ENCODE measurements around the gene GAN. TPM values are rescaled to one million over a fixed set of nuclear protein-coding genes. Genes with fewer than 3 reads are reported as not detected.

Gene GAN
- total and polyA plus RNA-seq, 5 experiments from 2014 or later = 2.1 to 12.0 (median 2.5) TPM

- Mint-ChIP-seq H3K36me3 (peaks cover 4 to 83% (median 17%) of the 10 kb centered on the region in 3 donors), H3K4me1 (peaks cover 0 to 5% (median 0%) of the 10 kb centered on the region in 4 donors), H3K9me3 (no peaks in the 10 kb centered on the region), H3K4me3 (no peak overlapping the region), H3K27me3 (no peaks in the 10 kb centered on the region), H3K27ac (no peak overlapping the region)
- DNase-seq (no peak), ATAC-seq (no peak)
- POLR2A ChIA-PET = no interaction called here
These were observed 53.1 kb downstream of the GAN start for GRCh38 chr16:81367821-81368220.

GRCh38 chr16:81369888-81370504 is 55.2 kb downstream of the GAN start:
- H3K27ac Mint-ChIP-seq = peak overlapping the region in 1 of 10 donors; percentile 15
- H3K9me3 Mint-ChIP-seq = no peaks in the 10 kb centered on the region
- no peaks in the 10 kb centered on the region for H3K27me3 Mint-ChIP-seq
- no peak for DNase-seq
- peaks cover 4 to 78% (median 13%) of the 10 kb centered on the region in 3 donors for H3K36me3 Mint-ChIP-seq
- ATAC-seq = no peak
- POLR2A ChIA-PET = no interaction called here
- no peak overlapping the region for H3K4me3 Mint-ChIP-seq
- peaks cover 3 to 10% (median 6%) of the 10 kb centered on the region in 4 donors for H3K4me1 Mint-ChIP-seq

- peaks cover 3 to 10% (median 6%) of the 10 kb centered on the region in 4 donors for H3K4me1 Mint-ChIP-seq
- no peak for ATAC-seq
- no peaks in the 10 kb centered on the region for H3K27me3 Mint-ChIP-seq
- H3K9me3 Mint-ChIP-seq = no peaks in the 10 kb centered on the region
- POLR2A ChIA-PET = no interaction called here
- H3K36me3 Mint-ChIP-seq = peaks cover 4 to 78% (median 13%) of the 10 kb centered on the region in 3 donors
- no peak overlapping the region for H3K4me3 Mint-ChIP-seq
- no peak for DNase-seq
- H3K27ac Mint-ChIP-seq = no peak overlapping the region
These were observed 56.3 kb downstream of the GAN start for GRCh38 chr16:81371106-81371505.

- ATAC-seq = no peak
- H3K4me1 Mint-ChIP-seq = peaks cover 3 to 13% (median 7%) of the 10 kb centered on the region in 4 donors
- no peak for DNase-seq
- no peak overlapping the region for H3K4me3 Mint-ChIP-seq
- peak overlapping the region in 3 of 10 donors; percentile 4 to 17 (median 7) for H3K27ac Mint-ChIP-seq
- peaks cover 4 to 83% (median 10%) of the 10 kb centered on the region in 3 donors for H3K36me3 Mint-ChIP-seq
- POLR2A ChIA-PET = no interaction called here
- H3K9me3 Mint-ChIP-seq = no peaks in the 10 kb centered on the region
- no peaks in the 10 kb centered on the region for H3K27me3 Mint-ChIP-seq
These were observed 59.8 kb downstream of the GAN start for GRCh38 chr16:81374550-81374949.

- Mint-ChIP-seq H3K4me3 (no peak overlapping the region), H3K27ac (peak overlapping the region in 1 of 10 donors; percentile 54), H3K9me3 (no peaks in the 10 kb centered on the region), H3K36me3 (peaks cover 4 to 65% (median 7%) of the 10 kb centered on the region in 3 donors), H3K27me3 (no peaks in the 10 kb centered on the region), H3K4me1 (peaks cover 3 to 10% (median 6%) of the 10 kb centered on the region in 4 donors)
- no peak for ATAC-seq
- POLR2A ChIA-PET = no interaction called here
- DNase-seq = no peak
These were observed 62.1 kb downstream of the GAN start for GRCh38 chr16:81376880-81377279.

- peaks cover 4 to 53% (median 7%) of the 10 kb centered on the region in 3 donors for H3K36me3 Mint-ChIP-seq
These were observed 63.3 kb downstream of the GAN start for GRCh38 chr16:81378049-81378448.

GRCh38 chr16:81380932-81381331 is 66.2 kb downstream of the GAN start:
- H3K27me3 Mint-ChIP-seq = no peaks in the 10 kb centered on the region
- ATAC-seq (no peak), DNase-seq (no peak)
- peaks cover 0 to 5% (median 0%) of the 10 kb centered on the region in 4 donors for H3K4me1 Mint-ChIP-seq
- H3K9me3 Mint-ChIP-seq = no peaks in the 10 kb centered on the region
- H3K36me3 Mint-ChIP-seq = peaks cover 4 to 36% (median 7%) of the 10 kb centered on the region in 3 donors
- POLR2A ChIA-PET = no interaction called here
- no peak overlapping the region for H3K4me3 Mint-ChIP-seq
- peak overlapping the region in 1 of 10 donors; percentile 38 for H3K27ac Mint-ChIP-seq

More at GRCh38 chr16:81378049-81378448, 63.3 kb downstream of the GAN start:
- H3K27ac Mint-ChIP-seq = no peak overlapping the region
- no peaks in the 10 kb centered on the region for H3K9me3 Mint-ChIP-seq
- POLR2A ChIA-PET = no interaction called here
- DNase-seq (no peak), ATAC-seq (no peak)
- peaks cover 3 to 10% (median 6%) of the 10 kb centered on the region in 4 donors for H3K4me1 Mint-ChIP-seq
- no peak overlapping the region for H3K4me3 Mint-ChIP-seq
- H3K27me3 Mint-ChIP-seq = no peaks in the 10 kb centered on the region

GRCh38 chr16:81384006-81384405 is 69.2 kb downstream of the GAN start:
- Mint-ChIP-seq H3K9me3 (no peaks in the 10 kb centered on the region), H3K4me1 (no peaks in the 10 kb centered on the region), H3K36me3 (peaks cover 0 to 30% (median 3%) of the 10 kb centered on the region in 3 donors), H3K4me3 (no peak overlapping the region), H3K27me3 (no peaks in the 10 kb centered on the region), H3K27ac (no peak overlapping the region)
- POLR2A ChIA-PET = no interaction called here
- no peak for ATAC-seq
- DNase-seq = no peak

GRCh38 chr16:81385031-81385756 is 70.4 kb downstream of the GAN start:
- H3K4me3 Mint-ChIP-seq = no peak overlapping the region
- H3K9me3 Mint-ChIP-seq = no peaks in the 10 kb centered on the region
- H3K4me1 Mint-ChIP-seq = no peaks in the 10 kb centered on the region
- H3K36me3 Mint-ChIP-seq = peaks cover 0 to 34% (median 6%) of the 10 kb centered on the region in 3 donors
- H3K27ac Mint-ChIP-seq = no peak overlapping the region
- DNase-seq (no peak), ATAC-seq (no peak)
- no peaks in the 10 kb centered on the region for H3K27me3 Mint-ChIP-seq
- POLR2A ChIA-PET = interaction anchor here (0.6 kb wide), 1 partner anchor 393 kb away, joined by 5 read pairs; no protein-coding TSS in a partner anchor

- no peak for ATAC-seq
- no peaks in the 10 kb centered on the region for H3K27me3 Mint-ChIP-seq
- POLR2A ChIA-PET = no interaction called here
- no peak overlapping the region for H3K27ac Mint-ChIP-seq
- no peaks in the 10 kb centered on the region for H3K4me1 Mint-ChIP-seq
- H3K4me3 Mint-ChIP-seq = no peak overlapping the region
- peaks cover 0 to 42% (median 10%) of the 10 kb centered on the region in 3 donors for H3K36me3 Mint-ChIP-seq
- DNase-seq = no peak
- H3K9me3 Mint-ChIP-seq = no peaks in the 10 kb centered on the region
These were observed 73.6 kb downstream of the GAN start for GRCh38 chr16:81388357-81388756.

GRCh38 chr16:81390840-81391239 is 76.1 kb downstream of the GAN start:
- peaks cover 0 to 39% (median 10%) of the 10 kb centered on the region in 3 donors for H3K36me3 Mint-ChIP-seq
- no peaks in the 10 kb centered on the region for H3K4me1 Mint-ChIP-seq
- H3K9me3 Mint-ChIP-seq = no peaks in the 10 kb centered on the region
- DNase-seq = no peak
- no peaks in the 10 kb centered on the region for H3K27me3 Mint-ChIP-seq
- POLR2A ChIA-PET = no interaction called here
- no peak overlapping the region for H3K4me3 Mint-ChIP-seq
- ATAC-seq = no peak
- peak overlapping the region in 1 of 10 donors; percentile 66 for H3K27ac Mint-ChIP-seq

- no peaks in the 10 kb centered on the region for H3K27me3 Mint-ChIP-seq
- peaks cover 0 to 34% (median 7%) of the 10 kb centered on the region in 3 donors for H3K36me3 Mint-ChIP-seq
- no peak overlapping the region for H3K4me3 Mint-ChIP-seq
- DNase-seq = no peak
- ATAC-seq = no peak
- no peak overlapping the region for H3K27ac Mint-ChIP-seq
- no peaks in the 10 kb centered on the region for H3K9me3 Mint-ChIP-seq
- H3K4me1 Mint-ChIP-seq = no peaks in the 10 kb centered on the region
- POLR2A ChIA-PET = no interaction called here
These were observed 77.2 kb downstream of the GAN start for GRCh38 chr16:81392011-81392410.

- no peak for ATAC-seq
- Mint-ChIP-seq H3K9me3 (peaks cover 0 to 2% (median 0%) of the 10 kb centered on the region in 9 donors), H3K27me3 (no peaks in the 10 kb centered on the region), H3K36me3 (peaks cover 0 to 16% (median 4%) of the 10 kb centered on the region in 3 donors), H3K27ac (no peak overlapping the region), H3K4me3 (no peak overlapping the region), H3K4me1 (no peaks in the 10 kb centered on the region)
- DNase-seq = no peak
- POLR2A ChIA-PET = no interaction called here
These were observed 79.7 kb downstream of the GAN start for GRCh38 chr16:81394416-81394815.

Measured in naive thymus-derived CD8-positive, alpha-beta T cell (primary cell).